Type B pancreatic cell (in vitro differentiated cells): ENCODE measurements around the gene CDC45. TPM values are rescaled to one million over a fixed set of nuclear protein-coding genes. Genes with fewer than 3 reads are reported as not detected.

ENCODE experiments used
- DNase-seq: peaks from one replicate; pipeline ENCODE4 v3.0.0; 2021; ENCODE audit warnings: mixed read lengths; ENCODE audit not compliant: unreplicated experiment; ENCODE audit errors: extremely low spot score
- H3K27ac Mint-ChIP-seq: 2 replicates; pipeline ENCODE4 v1.8.0; 2021; ENCODE audit warnings: mild to moderate bottlenecking, mixed read lengths
- H3K27me3 Mint-ChIP-seq: 2 replicates; pipeline ENCODE4 v1.8.0; 2021; ENCODE audit warnings: mixed read lengths
- H3K36me3 Mint-ChIP-seq: 2 replicates; pipeline ENCODE4 v1.8.0; 2021; ENCODE audit warnings: mixed read lengths
- H3K4me1 Mint-ChIP-seq: one replicate; pipeline ENCODE4 v1.8.0; 2021; ENCODE audit warnings: mixed read lengths; ENCODE audit not compliant: unreplicated experiment
- H3K4me3 Mint-ChIP-seq: 2 replicates; pipeline ENCODE4 v1.8.0; 2021; ENCODE audit warnings: mild to moderate bottlenecking, mixed read lengths
- H3K9me3 Mint-ChIP-seq: 2 replicates; pipeline ENCODE4 v1.8.0; 2021; ENCODE audit warnings: mixed read lengths
- CTCF ChIP-seq: fragments of 200-600 bp; sonication (generic); conservative IDR thresholded peaks from 2 replicates; pipeline ENCODE4 v1.5.0; 2021; ENCODE audit warnings: antibody characterized with exemption, mild to moderate bottlenecking
- total RNA-seq: library from RNA; stranded (reverse); gene quantifications from 2 replicates; pipeline ENCODE4 v1.2.1, GENCODE V29; 2021; ENCODE audit warnings: low replicate concordance

Gene CDC45
- total RNA-seq, 1 donor from 2014 or later, result 19.0 TPM

DNA sequence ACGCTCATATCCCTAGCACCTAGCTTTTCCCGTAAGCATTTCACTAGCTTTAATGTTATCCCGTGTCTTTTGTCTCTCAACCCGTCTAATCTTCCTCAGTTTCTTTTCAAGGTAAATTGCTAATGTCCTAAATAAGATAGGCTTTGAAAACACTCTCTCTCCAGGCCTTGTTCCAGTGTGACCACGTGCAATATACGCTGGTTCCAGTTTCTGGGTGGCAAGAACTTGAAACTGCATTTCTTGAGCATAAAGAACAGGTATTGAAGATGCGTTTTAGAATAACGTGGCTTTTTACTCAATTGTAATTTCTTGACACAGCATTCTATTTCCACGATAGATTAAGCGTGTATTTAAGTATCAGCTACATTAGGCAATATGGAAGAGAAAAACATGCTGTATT lies 1.1 kb downstream of the CDC45 start:
- H3K4me3 Mint-ChIP-seq, result peak overlapping the region; percentile 99
- peaks cover 26% of the 10 kb centered on the region for H3K4me1 Mint-ChIP-seq
- no peak overlapping the region for H3K27ac Mint-ChIP-seq
- DNase-seq, result no peak
- no peaks in the 10 kb centered on the region for H3K27me3 Mint-ChIP-seq
- no peak for TF ChIP-seq CTCF
- no peaks in the 10 kb centered on the region for H3K9me3 Mint-ChIP-seq
- H3K36me3 Mint-ChIP-seq, result peaks cover 5% of the 10 kb centered on the region

DNA sequence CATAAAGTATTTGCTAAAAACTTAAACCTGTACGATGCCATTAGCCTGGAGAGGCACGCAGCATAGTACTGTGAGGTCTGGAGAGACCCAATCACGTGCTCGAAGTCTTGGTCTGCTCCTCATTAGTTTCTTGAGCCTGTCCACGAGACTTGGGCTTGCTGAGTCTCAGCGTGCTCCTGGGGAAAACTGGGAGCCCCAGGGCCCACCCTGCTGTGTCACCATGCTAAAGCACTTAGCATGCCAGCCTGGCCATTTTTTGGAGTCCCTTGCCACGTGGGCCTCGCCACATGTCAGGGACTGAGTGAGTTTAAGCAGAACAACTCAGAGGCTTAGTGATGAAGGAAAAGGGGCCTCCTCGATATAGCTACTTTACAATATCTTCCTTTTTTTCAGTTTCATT lies 2.6 kb downstream of the CDC45 start:
- Mint-ChIP-seq H3K9me3 (no peaks in the 10 kb centered on the region), H3K4me3 (no peak overlapping the region), H3K27me3 (no peaks in the 10 kb centered on the region), H3K27ac (no peak overlapping the region), H3K4me1 (peaks cover 22% of the 10 kb centered on the region), H3K36me3 (peaks cover 5% of the 10 kb centered on the region)
- no peak for TF ChIP-seq CTCF
- no peak for DNase-seq

- H3K4me3 Mint-ChIP-seq, result no peak overlapping the region
- no peaks in the 10 kb centered on the region for H3K9me3 Mint-ChIP-seq
- no peak for DNase-seq
- no peak overlapping the region for H3K27ac Mint-ChIP-seq
- no peaks in the 10 kb centered on the region for H3K27me3 Mint-ChIP-seq
- H3K36me3 Mint-ChIP-seq, result peaks cover 5% of the 10 kb centered on the region
- H3K4me1 Mint-ChIP-seq, result peaks cover 13% of the 10 kb centered on the region
- TF ChIP-seq CTCF, result no peak
Measured at GRCh38 chr22:19483481-19484244, 3.9 kb downstream of the CDC45 start.

- no peaks in the 10 kb centered on the region for H3K4me1 Mint-ChIP-seq
- TF ChIP-seq CTCF, result no peak
- no peaks in the 10 kb centered on the region for H3K9me3 Mint-ChIP-seq
- no peak for DNase-seq
- no peak overlapping the region for H3K4me3 Mint-ChIP-seq
- no peak overlapping the region for H3K27ac Mint-ChIP-seq
- no peaks in the 10 kb centered on the region for H3K27me3 Mint-ChIP-seq
- peaks cover 5% of the 10 kb centered on the region for H3K36me3 Mint-ChIP-seq
Measured at GRCh38 chr22:19488285-19488684, 8.6 kb downstream of the CDC45 start.

GRCh38 chr22:19488884-19489843 lies 9.4 kb downstream of the CDC45 start:
- DNase-seq, result no peak
- Mint-ChIP-seq H3K4me3 (no peak overlapping the region), H3K9me3 (no peaks in the 10 kb centered on the region), H3K27me3 (no peaks in the 10 kb centered on the region), H3K27ac (no peak overlapping the region), H3K4me1 (no peaks in the 10 kb centered on the region), H3K36me3 (no peaks in the 10 kb centered on the region)
- no peak for TF ChIP-seq CTCF
